Measurements from ENCODE around the gene TRAF1. TPM values are rescaled to one million over a fixed set of nuclear protein-coding genes. Genes with fewer than 3 reads are reported as not detected.

The TRAF1 gene
- total and polyA plus RNA-seq, 12 donors: 1.1 to 6.7 (median 2.0) TPM

DNA sequence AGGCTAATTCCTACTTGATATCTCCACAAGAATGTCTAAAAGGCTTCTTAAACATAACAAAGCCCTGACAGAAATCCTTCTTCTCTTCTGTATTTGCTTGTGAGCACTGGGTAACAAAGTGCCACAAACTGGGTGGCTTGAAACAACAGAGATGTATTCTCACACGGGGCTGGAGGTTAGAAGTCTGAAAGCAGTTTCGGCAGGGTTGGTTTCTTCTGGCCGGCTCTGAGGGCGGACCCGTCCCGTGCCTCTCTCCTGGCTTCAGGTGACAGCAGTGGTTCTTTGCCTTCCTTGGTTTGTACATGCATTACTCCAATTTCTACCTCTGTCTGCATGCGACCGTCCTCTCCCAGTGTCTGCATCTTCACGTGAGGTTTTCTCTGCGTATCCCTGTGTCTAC, 14.0 kb upstream of the TRAF1 start:
- intact Hi-C loops (cut with DNase I): loop anchor here in 1 of 10 donors (5.0 kb wide), 1 partner anchor 178 kb away; no protein-coding TSS in a partner anchor
- 90 to 93% methylated on average over 10 of the region's 10 CpGs for WGBS, 2 donors
- ATAC-seq: no peak
- H3K27ac ChIP-seq: no peak overlapping the region
- TF ChIP-seq, protein P1, sequence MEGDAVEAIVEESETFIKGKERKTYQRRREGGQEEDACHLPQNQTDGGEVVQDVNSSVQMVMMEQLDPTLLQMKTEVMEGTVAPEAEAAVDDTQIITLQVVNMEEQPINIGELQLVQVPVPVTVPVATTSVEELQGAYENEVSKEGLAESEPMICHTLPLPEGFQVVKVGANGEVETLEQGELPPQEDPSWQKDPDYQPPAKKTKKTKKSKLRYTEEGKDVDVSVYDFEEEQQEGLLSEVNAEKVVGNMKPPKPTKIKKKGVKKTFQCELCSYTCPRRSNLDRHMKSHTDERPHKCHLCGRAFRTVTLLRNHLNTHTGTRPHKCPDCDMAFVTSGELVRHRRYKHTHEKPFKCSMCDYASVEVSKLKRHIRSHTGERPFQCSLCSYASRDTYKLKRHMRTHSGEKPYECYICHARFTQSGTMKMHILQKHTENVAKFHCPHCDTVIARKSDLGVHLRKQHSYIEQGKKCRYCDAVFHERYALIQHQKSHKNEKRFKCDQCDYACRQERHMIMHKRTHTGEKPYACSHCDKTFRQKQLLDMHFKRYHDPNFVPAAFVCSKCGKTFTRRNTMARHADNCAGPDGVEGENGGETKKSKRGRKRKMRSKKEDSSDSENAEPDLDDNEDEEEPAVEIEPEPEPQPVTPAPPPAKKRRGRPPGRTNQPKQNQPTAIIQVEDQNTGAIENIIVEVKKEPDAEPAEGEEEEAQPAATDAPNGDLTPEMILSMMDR (IDR thresholded peaks at IDR 0.05): no peak
- no peak overlapping the region for H3K4me3 ChIP-seq
- no peak for DNase-seq
- H3K4me1 ChIP-seq: peaks cover 7 to 37% (median 22%) of the 10 kb centered on the region in 9 donors
- H3K36me3 ChIP-seq: no peaks in the 10 kb centered on the region
- H3K9me3 ChIP-seq: no peaks in the 10 kb centered on the region
- no peaks in the 10 kb centered on the region for H3K27me3 ChIP-seq

DNA sequence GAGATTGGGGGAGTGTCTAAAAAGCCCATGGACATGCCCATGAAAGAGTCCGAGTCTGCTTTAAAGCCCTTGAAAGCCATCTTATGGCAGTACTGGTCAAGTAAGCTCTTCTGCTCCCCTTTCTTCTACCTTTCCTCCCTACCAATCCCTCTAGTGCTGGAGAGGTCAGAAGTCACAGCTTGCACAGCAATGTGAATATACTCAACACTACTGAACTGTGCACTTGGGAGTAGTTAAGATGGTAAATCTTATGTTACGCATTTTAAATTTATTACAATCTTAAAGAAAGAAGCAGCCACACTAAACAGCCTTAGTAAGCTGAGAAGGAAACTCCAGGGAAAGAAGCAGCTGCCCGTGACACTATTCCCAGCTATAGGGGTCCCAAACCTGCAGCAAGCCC, 12.3 kb upstream of the TRAF1 start:
- H3K4me3 ChIP-seq: no peak overlapping the region
- TF ChIP-seq, protein P1 (IDR thresholded peaks at IDR 0.05): no peak
- peaks cover 10 to 54% (median 39%) of the 10 kb centered on the region in 9 donors for H3K4me1 ChIP-seq
- no peaks in the 10 kb centered on the region for H3K27me3 ChIP-seq
- no peaks in the 10 kb centered on the region for H3K36me3 ChIP-seq
- 97 to 98% methylated on average over 3 of the region's 3 CpGs for WGBS, 2 donors
- ATAC-seq (no peak), DNase-seq (no peak)
- intact Hi-C loops (cut with DNase I): loop anchor here in 7 of 10 donors (5.0 to 10.0 kb wide), 5 partner anchors 62 to 182 kb away; partner anchors contain the start of genes PHF19 (in 2 of the 7) and FBXW2 (in 1 of the 7)
- H3K27ac ChIP-seq: no peak overlapping the region
- H3K9me3 ChIP-seq: no peaks in the 10 kb centered on the region

DNA sequence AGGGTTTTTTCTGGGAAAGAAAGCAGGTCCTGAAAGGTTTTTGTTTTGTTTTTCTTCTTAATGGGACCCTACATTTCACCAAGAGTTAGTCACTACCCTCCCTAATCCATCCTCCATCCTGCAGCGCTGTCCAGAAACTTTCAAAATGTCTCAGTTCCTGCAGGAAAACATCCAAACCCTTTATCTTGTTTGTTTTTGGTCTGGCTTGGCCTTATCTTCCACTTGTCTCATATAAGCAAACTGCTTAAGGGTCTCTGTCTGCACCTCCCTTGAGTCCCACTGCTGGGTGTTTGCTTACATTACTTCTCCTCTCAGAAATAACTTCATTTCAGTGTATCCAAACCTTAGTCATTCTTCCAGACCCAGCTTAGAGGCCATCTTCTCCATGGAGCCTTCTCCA, 11.0 kb upstream of the TRAF1 start:
- 64 to 69% methylated on average over 1 of the region's 1 CpG for WGBS, 2 donors
- TF ChIP-seq, protein P1 (IDR thresholded peaks at IDR 0.05): no peak
- no peaks in the 10 kb centered on the region for H3K27me3 ChIP-seq
- peaks cover 10 to 63% (median 40%) of the 10 kb centered on the region in 9 donors for H3K4me1 ChIP-seq
- no peaks in the 10 kb centered on the region for H3K36me3 ChIP-seq
- H3K27ac ChIP-seq: peak overlapping the region; percentile 33 to 95 (median 65)
- peak in 3 of 8 donors; percentile 4 to 15 (median 14) for ATAC-seq
- DNase-seq: no peak
- H3K4me3 ChIP-seq: no peak overlapping the region
- intact Hi-C loops (cut with DNase I): loop anchor here (2.0 to 10.0 kb wide), 11 partner anchors 43 to 183 kb away; partner anchors contain the start of genes PHF19 (in 5 of the 10) and FBXW2 (in 1 of the 10)
- no peaks in the 10 kb centered on the region for H3K9me3 ChIP-seq

DNA sequence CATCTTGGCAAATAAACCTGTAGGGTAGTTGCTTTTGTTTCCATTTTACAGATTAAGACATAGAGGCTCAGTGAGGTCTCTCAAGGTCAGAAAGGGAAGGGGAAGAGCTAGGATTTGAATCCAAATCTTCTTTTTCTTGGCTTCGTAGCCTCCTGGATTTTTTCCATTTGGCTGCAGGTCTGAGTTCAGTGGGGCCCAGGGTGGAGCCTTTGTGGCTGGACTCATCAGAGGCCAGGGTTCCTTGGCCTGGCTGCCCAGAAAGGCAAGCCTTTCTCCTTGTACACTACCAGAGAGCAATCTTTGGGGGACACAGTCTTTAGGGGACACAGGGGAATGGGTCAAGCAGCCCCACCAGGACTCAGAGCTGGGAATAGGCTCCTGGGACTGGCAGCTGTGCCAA, 10.5 kb upstream of the TRAF1 start:
- H3K4me3 ChIP-seq: no peak overlapping the region
- peaks cover 10 to 63% (median 38%) of the 10 kb centered on the region in 9 donors for H3K4me1 ChIP-seq
- H3K27me3 ChIP-seq: no peaks in the 10 kb centered on the region
- peak in 7 of 8 donors; percentile 8 to 46 (median 24) for ATAC-seq
- TF ChIP-seq, protein P1 (IDR thresholded peaks at IDR 0.05): no peak
- DNase-seq: no peak
- 60 to 89% methylated on average over 1 of the region's 1 CpG for WGBS, 2 donors
- intact Hi-C loops (cut with DNase I): loop anchor here (2.0 to 10.0 kb wide), 11 partner anchors 42 to 182 kb away; partner anchors contain the start of genes PHF19 (in 5 of the 10) and FBXW2 (in 1 of the 10)
- H3K9me3 ChIP-seq: no peaks in the 10 kb centered on the region
- peak overlapping the region; percentile 33 to 95 (median 65) for H3K27ac ChIP-seq
- H3K36me3 ChIP-seq: no peaks in the 10 kb centered on the region
